DOHH2 (cell line): ENCODE data around the gene SLC9A9.
A peak's percentile ranks its signal among the peaks of the same experiment; 100 is the strongest.

ENCODE experiments used
- H3F3A ChIP-seq: fragments of 200-600 bp; sonication (generic), shearing (Covaris generic); 2 replicates; pipeline ENCODE4 v1.6.0; 2016; ENCODE audit warnings: antibody characterized with exemption, mild to moderate bottlenecking; ENCODE audit not compliant: control insufficient read depth, insufficient read depth
- H3K27ac ChIP-seq: fragments of 200-600 bp; sonication (generic); 2 replicates; pipeline ENCODE4 v1.5.1; 2014; ENCODE audit warnings: low read depth, mild to moderate bottlenecking, low read length, moderate library complexity
- H3K27me3 ChIP-seq: fragments of 200-600 bp; sonication (generic); 2 replicates; pipeline ENCODE4 v1.6.1; 2014; ENCODE audit warnings: mild to moderate bottlenecking, low read length, mixed read lengths; ENCODE audit not compliant: control insufficient read depth
- H3K36me3 ChIP-seq: fragments of 200-600 bp; sonication (generic); 2 replicates; pipeline ENCODE4 v1.6.1; 2014; ENCODE audit warnings: mild to moderate bottlenecking, low read length, moderate library complexity, mixed read lengths; ENCODE audit not compliant: control insufficient read depth
- H3K4me1 ChIP-seq: fragments of 200-600 bp; sonication (generic); 2 replicates; pipeline ENCODE4 v1.6.1; 2014; ENCODE audit warnings: mild to moderate bottlenecking, low read length, mixed read lengths; ENCODE audit not compliant: control insufficient read depth
- H3K4me2 ChIP-seq: fragments of 200-600 bp; sonication (generic); 2 replicates; pipeline ENCODE4 v1.6.0; 2014; ENCODE audit warnings: mild to moderate bottlenecking, low read length, moderate library complexity
- H3K4me3 ChIP-seq: fragments of 200-600 bp; sonication (generic); 2 replicates; pipeline ENCODE4 v1.5.1; 2014; ENCODE audit warnings: mild to moderate bottlenecking, low read length, mixed read lengths
- H3K79me2 ChIP-seq: fragments of 200-600 bp; sonication (generic); 2 replicates; pipeline ENCODE4 v1.6.1; 2014; ENCODE audit warnings: mild to moderate bottlenecking, low read length, mixed read lengths; ENCODE audit not compliant: control insufficient read depth
- H3K9me2 ChIP-seq: fragments of 200-600 bp; sonication (generic); replicated peaks from 2 replicates; pipeline ENCODE4 v1.6.1; 2014; ENCODE audit warnings: mild to moderate bottlenecking, low read length, mixed read lengths; ENCODE audit not compliant: control insufficient read depth
- H3K9me3 ChIP-seq: fragments of 200-600 bp; sonication (generic); 2 replicates; pipeline ENCODE4 v1.6.1; 2014; ENCODE audit warnings: antibody characterized with exemption, low read length, mixed read lengths; ENCODE audit not compliant: control insufficient read depth, insufficient read depth
- H4K20me1 ChIP-seq: fragments of 200-600 bp; sonication (generic); 2 replicates; pipeline ENCODE4 v1.6.0; 2014; ENCODE audit warnings: low read depth, mild to moderate bottlenecking, antibody characterized with exemption, low read length, moderate library complexity; ENCODE audit not compliant: control insufficient read depth, insufficient read depth
- EZH2phosphoT487 ChIP-seq: fragments of 200-600 bp; sonication (generic); IDR thresholded peaks from 2 replicates; pipeline ENCODE4 v1.6.1; 2017; ENCODE audit warnings: borderline replicate concordance, mild to moderate bottlenecking, antibody characterized with exemption, low read length, moderate library complexity, mixed read lengths
- TF ChIP-seq, protein P1 (sequence below): fragments of 200-600 bp; sonication (generic); IDR thresholded peaks from one replicate; pipeline ENCODE4 v1.5.1; 2014; ENCODE audit warnings: antibody characterized with exemption, mild to moderate bottlenecking, low read depth, low read length; ENCODE audit not compliant: poor library complexity, severe bottlenecking

The SLC9A9 gene

GRCh38 chr3:143538061-143538460 is 310.2 kb downstream of the SLC9A9 start:
- TF ChIP-seq EZH2phosphoT487, result no peak
- TF ChIP-seq, protein P1, sequence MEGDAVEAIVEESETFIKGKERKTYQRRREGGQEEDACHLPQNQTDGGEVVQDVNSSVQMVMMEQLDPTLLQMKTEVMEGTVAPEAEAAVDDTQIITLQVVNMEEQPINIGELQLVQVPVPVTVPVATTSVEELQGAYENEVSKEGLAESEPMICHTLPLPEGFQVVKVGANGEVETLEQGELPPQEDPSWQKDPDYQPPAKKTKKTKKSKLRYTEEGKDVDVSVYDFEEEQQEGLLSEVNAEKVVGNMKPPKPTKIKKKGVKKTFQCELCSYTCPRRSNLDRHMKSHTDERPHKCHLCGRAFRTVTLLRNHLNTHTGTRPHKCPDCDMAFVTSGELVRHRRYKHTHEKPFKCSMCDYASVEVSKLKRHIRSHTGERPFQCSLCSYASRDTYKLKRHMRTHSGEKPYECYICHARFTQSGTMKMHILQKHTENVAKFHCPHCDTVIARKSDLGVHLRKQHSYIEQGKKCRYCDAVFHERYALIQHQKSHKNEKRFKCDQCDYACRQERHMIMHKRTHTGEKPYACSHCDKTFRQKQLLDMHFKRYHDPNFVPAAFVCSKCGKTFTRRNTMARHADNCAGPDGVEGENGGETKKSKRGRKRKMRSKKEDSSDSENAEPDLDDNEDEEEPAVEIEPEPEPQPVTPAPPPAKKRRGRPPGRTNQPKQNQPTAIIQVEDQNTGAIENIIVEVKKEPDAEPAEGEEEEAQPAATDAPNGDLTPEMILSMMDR, result no peak
- Histone ChIP-seq H3K27ac (no peak overlapping the region), H3K9me2 (no peaks in the 10 kb centered on the region), H3K9me3 (no peaks in the 10 kb centered on the region), H3F3A (no peaks in the 10 kb centered on the region), H3K4me1 (peaks cover 10% of the 10 kb centered on the region), H3K79me2 (no peaks in the 10 kb centered on the region), H3K4me2 (no peak overlapping the region), H4K20me1 (no peaks in the 10 kb centered on the region), H3K36me3 (no peaks in the 10 kb centered on the region), H3K27me3 (no peaks in the 10 kb centered on the region), H3K4me3 (no peak overlapping the region)

DNA sequence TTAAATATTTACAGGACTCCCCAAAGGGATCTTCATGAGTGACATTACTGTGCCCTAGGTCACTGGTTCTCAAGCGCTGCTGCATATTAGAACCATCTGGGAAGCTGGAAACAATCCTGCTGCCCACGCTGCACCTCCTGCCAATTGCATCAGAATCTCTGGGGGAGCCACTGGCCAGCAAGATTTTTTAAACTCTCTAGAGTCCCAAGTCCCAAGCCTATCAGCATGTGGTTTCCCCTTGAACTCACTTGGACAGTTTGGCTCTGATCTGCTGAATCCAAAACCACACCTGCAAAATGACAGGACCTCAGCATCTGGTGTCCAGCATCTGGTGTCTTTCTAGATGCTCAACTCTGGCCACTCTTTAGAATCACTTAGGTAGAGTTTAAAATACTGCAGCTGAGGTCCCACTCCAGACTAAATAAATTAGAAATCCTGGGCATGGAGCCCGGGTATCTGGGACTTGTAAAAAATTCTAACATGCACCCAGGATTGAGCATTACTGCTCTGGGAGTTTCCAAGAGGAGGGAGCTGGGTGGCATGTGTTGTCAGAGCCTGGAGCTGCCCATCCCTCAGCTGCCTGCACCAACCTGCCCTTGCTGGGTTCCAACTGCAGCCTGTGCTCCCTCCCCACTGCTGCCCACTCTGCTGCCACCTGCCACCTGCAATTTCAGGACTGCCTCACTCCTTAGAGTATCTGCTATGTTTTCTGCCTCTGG is 311.3 kb downstream of the SLC9A9 start:
- Histone ChIP-seq H3K9me3 (no peaks in the 10 kb centered on the region), H3K27ac (no peak overlapping the region), H3K4me2 (no peak overlapping the region), H4K20me1 (no peaks in the 10 kb centered on the region), H3F3A (no peaks in the 10 kb centered on the region), H3K27me3 (no peaks in the 10 kb centered on the region), H3K4me1 (peaks cover 10% of the 10 kb centered on the region), H3K9me2 (no peaks in the 10 kb centered on the region), H3K36me3 (no peaks in the 10 kb centered on the region), H3K79me2 (no peaks in the 10 kb centered on the region), H3K4me3 (no peak overlapping the region)
- TF ChIP-seq, protein P1, result no peak
- no peak for TF ChIP-seq EZH2phosphoT487

DNA sequence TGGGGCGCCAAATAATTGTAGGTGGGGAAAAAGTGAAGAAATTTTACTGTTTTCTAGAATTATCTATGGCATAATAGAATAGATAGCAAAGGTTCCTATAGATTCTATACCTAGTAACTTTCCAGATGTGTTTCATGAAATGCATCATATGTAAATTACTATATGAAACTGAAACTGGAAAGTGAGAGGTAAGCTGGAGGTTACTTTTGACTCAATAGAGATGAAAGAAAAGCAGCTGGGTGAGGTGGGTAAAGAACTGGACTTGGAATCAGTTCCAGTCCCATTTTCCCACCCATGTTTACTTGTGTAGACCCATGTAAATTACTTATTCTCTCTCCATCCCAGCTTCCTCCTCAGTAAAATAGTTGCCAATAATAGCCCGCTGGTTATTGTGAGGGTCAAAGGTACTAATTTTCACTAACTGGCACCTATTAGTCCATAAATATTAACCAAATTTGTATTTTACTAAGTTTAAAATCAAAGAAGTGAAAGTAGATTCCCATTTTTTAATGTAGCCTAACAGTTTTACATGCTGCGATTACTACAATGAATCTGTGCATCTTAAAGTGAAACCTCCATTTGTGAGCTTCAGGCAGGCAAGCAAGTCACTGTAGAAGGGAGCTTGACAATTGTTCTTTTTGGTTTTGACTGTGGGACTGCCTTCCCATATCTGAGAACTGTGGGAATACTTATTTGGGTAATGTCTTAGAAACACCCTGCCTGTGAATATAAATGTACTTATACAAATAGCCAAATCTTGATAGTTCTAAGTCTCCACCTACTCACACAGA is 312.1 kb downstream of the SLC9A9 start:
- no peaks in the 10 kb centered on the region for H3F3A ChIP-seq
- H3K79me2 ChIP-seq, result no peaks in the 10 kb centered on the region
- no peaks in the 10 kb centered on the region for H3K9me2 ChIP-seq
- H4K20me1 ChIP-seq, result no peaks in the 10 kb centered on the region
- H3K27me3 ChIP-seq, result no peaks in the 10 kb centered on the region
- H3K4me3 ChIP-seq, result 0 out of 2 replicates have a peak overlapping the region, but pooled peaks have one; percentile 5
- no peaks in the 10 kb centered on the region for H3K36me3 ChIP-seq
- H3K4me2 ChIP-seq, result peak overlapping the region; percentile 30; the same call in 1 of the 2 replicates
- H3K27ac ChIP-seq, result no peak overlapping the region
- H3K9me3 ChIP-seq, result no peaks in the 10 kb centered on the region
- H3K4me1 ChIP-seq, result peaks cover 10% of the 10 kb centered on the region
- no peak for TF ChIP-seq EZH2phosphoT487

GRCh38 chr3:143533391-143533790 is 314.9 kb downstream of the SLC9A9 start:
- H3K27me3 ChIP-seq, result no peaks in the 10 kb centered on the region
- no peak overlapping the region for H3K4me2 ChIP-seq
- no peaks in the 10 kb centered on the region for H3K36me3 ChIP-seq
- no peaks in the 10 kb centered on the region for H3F3A ChIP-seq
- no peaks in the 10 kb centered on the region for H3K79me2 ChIP-seq
- H3K9me2 ChIP-seq, result no peaks in the 10 kb centered on the region
- no peak overlapping the region for H3K4me3 ChIP-seq
- peaks cover 20% of the 10 kb centered on the region for H3K4me1 ChIP-seq
- H3K9me3 ChIP-seq, result no peaks in the 10 kb centered on the region
- no peaks in the 10 kb centered on the region for H4K20me1 ChIP-seq
- no peak overlapping the region for H3K27ac ChIP-seq
- TF ChIP-seq, protein P1, result no peak
- TF ChIP-seq EZH2phosphoT487, result no peak
